GM19395 (cell line): ENCODE data around the gene C7orf57.
"Not testable (repeated sequence)": the region's sequence is repeated elsewhere in the genome, so short reads cannot be mapped to it uniquely, and the experiment has no call there.

Source experiments
- ATAC-seq: cut with Tn5 transposase; IDR thresholded peaks from one replicate; pipeline ENCODE4 v1.9.1; 2021; ENCODE audit warnings: mild to moderate bottlenecking, moderate library complexity; ENCODE audit not compliant: unreplicated experiment

The C7orf57 gene

GRCh38 chr7:48033922-48034321, 1.4 kb upstream of the C7orf57 start:
- no peak for ATAC-seq

- ATAC-seq, result no peak
Measured at GRCh38 chr7:48035967-48036478, 680 bp downstream of the C7orf57 start.

DNA sequence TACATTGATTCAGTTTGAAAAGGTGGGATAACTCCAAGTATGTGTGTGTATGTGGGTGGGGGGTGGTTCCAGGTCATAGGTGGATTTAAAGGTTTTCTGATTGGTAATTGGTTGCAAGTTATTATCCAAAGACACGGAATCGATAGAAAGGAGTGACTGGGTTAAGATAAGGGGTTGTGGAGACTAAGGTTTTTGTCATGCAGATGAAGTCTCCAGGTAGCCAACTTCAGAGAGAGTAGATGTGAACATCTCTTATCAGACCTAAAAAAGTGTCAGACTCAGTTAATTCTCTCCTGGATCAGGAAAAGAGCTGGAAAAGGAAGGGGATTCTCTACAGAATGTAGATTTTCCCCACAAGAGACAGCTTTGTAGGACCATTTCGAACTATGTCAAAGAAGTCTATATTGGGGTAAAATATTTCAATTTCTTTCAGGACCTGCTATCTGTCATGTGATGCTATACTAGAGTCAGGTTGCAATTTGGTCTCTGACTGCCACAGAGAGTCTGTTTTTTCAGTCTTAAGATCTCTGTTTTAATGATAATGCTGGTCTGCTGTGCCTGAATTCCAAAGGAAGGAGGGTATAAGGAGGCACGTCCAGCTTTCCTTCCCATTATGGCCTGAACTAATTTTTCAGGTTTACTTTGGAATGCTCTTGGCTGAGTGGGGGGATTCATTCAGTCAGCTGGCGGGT, 3.6 kb downstream of the C7orf57 start:
- ATAC-seq, result no peak

GRCh38 chr7:48040944-48041652, 5.8 kb downstream of the C7orf57 start:
- no peak for ATAC-seq

- ATAC-seq, result no peak
Measured at GRCh38 chr7:48041653-48041970, 6.3 kb downstream of the C7orf57 start.

DNA sequence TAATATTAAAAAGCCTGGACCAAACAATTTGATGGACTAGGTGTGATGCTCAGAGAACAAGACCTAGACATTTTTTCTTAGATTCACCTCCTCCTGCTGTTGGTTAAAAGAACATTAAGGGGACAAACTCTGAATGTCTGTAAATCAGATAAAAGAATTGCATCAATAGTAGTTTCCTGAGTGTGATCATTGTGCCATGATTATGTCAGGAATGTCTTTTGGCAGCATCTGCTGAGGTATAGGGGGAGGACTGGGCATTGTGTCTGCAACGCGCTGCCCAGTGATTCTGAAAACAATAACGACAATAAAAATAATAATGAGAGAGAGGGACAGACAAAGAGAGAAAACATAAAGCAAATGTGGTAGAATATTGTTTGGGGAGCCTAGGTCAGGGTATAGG, 6.9 kb downstream of the C7orf57 start:
- no peak for ATAC-seq

- ATAC-seq, result no peak
Measured at GRCh38 chr7:48042636-48043035, 7.3 kb downstream of the C7orf57 start.

GRCh38 chr7:48045195-48045765, 9.9 kb downstream of the C7orf57 start:
- no peak for ATAC-seq

- ATAC-seq, result no peak
Measured at GRCh38 chr7:48046458-48046857, 11.1 kb downstream of the C7orf57 start.

DNA sequence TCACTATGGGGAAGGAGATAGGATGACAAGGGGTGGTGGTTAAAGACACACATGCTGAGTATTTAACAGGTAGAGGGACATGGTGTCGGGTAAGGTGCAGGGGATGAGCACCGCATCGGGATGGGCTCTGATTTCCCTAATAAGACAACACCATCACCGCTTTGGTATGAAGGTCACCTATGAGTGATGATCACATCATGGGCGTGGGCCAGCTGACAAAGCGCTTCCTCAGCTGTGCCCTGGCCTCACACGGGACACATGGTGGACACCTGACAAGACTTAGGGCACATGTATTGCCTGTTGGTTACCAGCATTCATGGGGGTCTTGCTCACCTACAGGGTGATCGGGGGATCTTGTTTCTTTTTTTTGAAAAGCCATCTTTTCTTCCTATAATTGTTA, 12.8 kb downstream of the C7orf57 start:
- no peak for ATAC-seq

DNA sequence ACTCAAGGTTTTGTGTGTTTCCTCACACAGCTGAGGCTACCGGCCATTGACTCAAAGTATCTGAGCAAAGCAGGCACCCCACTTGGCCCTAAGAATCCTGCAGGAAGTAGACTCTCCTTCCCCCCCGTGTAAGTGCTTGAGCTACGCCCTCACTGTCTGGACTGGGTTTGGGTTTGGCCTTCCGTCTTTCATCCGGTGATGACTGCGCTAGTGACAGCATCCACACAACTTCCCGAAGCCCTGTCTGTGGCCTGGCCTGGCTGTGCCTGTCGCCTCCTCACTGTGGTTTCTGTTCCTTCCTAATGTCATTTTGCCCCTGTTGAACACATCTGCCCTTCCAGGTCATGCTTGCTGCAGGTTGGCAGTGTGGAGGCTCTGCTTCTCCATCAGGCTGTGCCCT, 14.5 kb downstream of the C7orf57 start:
- no peak for ATAC-seq

DNA sequence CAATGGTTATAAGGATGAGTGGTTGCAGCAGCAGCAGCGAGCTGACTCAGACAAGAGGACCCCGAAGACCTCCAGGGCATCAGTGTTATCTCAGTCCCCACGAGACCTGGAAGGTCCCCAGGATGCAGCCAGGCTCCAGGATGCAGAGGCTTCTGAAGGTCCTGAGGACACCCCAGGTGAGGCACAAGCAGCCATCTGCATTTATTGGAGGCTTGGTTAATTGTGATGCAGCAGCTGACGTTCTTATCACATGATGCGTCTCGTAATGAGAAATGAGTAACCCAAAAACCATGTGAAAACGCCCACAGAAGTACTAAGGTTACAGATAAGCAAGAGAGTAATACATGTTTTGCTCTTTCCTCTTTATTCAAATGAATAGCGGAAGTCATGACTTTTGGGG, 17.4 kb downstream of the C7orf57 start:
- no peak for ATAC-seq

GRCh38 chr7:48053736-48054135, 18.4 kb downstream of the C7orf57 start:
- ATAC-seq, result no peak

GRCh38 chr7:48058990-48059389, 23.6 kb downstream of the C7orf57 start:
- ATAC-seq, result no peak

DNA sequence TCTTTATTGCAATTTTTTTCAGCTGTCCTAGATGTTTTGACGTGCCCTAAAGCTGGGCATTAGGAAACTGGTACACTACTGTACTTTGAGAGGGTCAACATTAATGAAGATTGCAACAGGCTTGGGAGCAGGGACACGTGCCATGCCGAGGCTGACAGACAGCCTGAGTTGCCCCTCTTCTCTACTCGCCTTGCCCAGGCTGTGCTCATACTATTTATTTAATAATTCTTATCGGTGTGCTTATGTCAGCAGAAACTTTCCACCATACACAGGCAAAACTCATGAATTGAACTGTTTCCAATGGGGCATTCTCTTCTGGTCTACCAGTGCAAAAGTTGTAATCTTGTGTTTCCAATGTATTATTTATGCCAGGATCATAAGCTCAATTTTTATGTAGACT, 24.4 kb downstream of the C7orf57 start:
- no peak for ATAC-seq

DNA sequence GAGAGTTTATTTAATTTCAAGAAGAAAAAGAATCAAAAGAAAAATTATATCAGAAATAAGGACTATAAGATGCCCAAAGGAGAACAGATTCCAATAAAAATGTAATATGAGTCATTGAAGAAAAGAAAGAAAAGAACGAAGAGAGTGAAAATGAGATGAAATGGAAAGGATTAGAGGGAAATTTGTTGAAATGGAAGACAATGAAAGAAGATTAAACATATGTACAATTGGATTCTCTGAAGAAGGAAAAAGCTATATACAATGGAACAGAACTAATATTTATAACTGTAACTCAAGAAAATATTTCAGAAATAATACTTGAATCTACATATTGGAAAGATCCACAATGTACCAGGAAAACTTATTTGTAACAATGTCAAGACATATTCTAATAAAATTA, 28.6 kb downstream of the C7orf57 start:
- no peak for ATAC-seq

DNA sequence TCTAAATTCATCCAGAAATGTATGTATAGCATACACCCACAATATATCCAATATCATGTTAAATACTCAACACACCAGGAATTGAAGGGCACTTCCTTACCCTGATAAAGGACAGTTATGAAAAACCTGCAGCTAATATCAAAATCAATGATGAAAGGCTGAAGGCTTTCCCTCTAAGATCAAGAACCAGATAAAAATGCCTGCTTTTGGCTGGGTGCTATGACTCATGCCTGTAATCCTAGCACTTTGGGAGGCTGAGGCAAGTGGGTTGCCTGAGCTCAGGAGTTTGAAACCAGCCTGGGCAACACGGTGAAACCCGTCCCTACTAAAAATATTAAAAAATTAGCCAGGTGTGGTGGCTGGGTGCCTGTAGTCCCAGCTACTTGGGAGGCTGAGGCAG, 32.1 kb downstream of the C7orf57 start:
- ATAC-seq, result no peak

DNA sequence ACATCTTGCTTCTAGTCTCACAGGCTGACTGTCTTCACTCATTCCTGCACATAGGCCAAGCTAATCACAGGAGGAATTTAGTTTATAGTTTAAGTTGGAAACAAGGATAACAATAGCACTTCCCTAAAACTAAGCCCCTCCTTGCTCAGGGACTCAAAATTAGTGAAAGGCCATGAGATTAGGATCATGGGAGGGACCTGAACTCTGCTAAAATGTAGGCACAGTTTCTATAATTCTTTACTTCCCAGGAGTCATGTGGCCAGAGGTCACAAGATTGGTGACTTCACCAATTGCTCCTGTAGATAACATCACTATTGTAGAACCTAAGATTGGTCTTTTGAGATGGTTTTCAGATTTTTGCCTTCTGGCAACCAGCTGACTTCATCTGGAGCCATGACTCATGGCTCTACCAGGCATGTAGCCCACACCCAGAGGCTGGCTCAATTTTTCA, 38.9 kb downstream of the C7orf57 start:
- ATAC-seq, result no peak

- no peak for ATAC-seq
Measured at GRCh38 chr7:48077423-48077822, 42.1 kb downstream of the C7orf57 start.

DNA sequence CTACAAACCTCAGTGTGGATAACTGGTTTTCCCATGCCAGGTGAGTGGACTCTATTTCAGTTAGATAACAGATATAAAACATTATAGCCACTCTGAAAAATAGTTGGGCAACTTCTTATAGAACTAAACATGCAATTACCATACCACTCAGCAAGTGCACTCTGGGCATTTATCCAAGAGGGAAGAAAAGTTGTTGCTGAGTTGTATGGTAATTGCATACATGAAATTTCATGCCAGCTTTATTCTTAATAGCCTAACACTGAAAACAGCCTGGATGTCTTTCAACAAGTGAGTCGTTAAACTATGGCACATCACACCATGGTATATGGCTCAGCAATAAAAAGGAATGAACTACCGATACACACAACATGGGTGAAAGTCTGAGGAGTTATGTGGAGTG, 43.1 kb downstream of the C7orf57 start:
- ATAC-seq, result no peak

DNA sequence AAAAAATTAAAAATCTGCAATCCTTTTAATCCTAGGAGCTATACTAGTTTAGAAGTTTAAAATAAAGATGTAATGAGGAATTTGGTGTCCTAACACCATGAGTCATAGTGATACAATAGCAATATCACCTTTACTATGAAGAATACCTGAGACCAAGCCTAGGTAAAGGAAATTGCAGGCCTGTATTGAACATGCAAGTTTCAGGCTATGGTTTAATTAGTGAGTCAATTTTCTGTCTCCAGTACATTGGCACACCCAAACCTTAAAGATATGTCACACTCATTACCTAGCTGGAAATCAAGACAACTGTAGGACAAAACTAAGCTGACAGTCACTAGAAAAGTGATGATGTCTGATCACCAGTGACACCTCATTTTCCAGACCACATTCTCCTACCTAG, 47.0 kb downstream of the C7orf57 start:
- not testable (repeated sequence) for ATAC-seq

DNA sequence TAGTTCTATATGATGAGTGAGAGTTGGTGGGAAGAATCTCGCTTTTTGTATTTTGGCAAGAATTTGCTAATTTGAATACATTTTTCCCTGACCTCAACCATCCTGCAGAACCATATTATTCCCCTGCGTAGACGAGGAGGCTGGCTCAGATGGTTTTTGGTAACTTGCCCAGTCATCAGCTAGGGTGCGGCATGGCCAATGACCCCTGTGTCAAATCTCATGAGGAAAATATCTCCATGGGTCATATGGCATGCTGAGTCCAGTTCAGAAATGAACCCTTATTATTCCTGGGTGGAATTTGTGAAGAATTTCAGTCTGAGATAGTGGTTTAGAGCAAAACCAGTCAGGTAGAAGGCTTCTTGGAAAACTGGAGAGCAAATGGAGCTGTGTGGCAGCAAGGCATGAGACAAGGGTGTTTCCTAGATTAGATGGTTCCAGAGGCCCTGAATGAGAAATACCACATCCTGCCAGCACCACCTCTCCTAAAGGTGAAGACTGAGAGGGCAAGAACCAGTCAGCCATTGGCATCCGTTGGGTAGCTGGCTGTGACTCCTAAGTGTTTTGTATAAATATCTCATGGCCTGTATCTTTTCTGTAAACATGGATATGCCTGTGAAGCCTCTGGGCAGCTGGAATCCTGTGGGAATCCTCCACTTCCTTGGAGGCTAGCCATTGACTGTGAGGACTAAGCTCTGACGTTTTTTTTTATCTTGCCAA, 47.9 kb downstream of the C7orf57 start:
- no peak for ATAC-seq
